IMR-90 (cell line): Measurements from ENCODE around the gene PITPNB. TPM values are rescaled to one million over a fixed set of nuclear protein-coding genes. Genes with fewer than 3 reads are reported as not detected.

Experiments
- CHD1 ChIP-seq: IDR thresholded peaks from 2 replicates; pipeline ENCODE4 v1.6.1; 2012; ENCODE audit warnings: low read depth, low read length, improper control_type of control experiment
- ELK1 ChIP-seq: fragments of 150-350 bp; IDR thresholded peaks from 2 replicates; pipeline ENCODE4 v1.6.1; 2016; ENCODE audit warnings: low read depth, mild to moderate bottlenecking, low read length, moderate library complexity, borderline replicate concordance
- MAFK ChIP-seq: IDR thresholded peaks from 2 replicates; pipeline ENCODE4 v1.6.1; 2012; ENCODE audit warnings: low read depth, low read length, improper control_type of control experiment
- RCOR1 ChIP-seq: IDR thresholded peaks from 2 replicates; pipeline ENCODE4 v1.6.1; 2012; ENCODE audit warnings: mild to moderate bottlenecking, low read length, improper control_type of control experiment; ENCODE audit not compliant: insufficient replicate concordance
- polyA plus RNA-seq, 3 experiments: library from polyadenylated mRNA; depleted of rRNA; stranded (reverse); fragments of >200 nt; gene quantifications; 2 replicates each; pipeline ENCODE4 v1.2.3, GENCODE V29; 2012; ENCODE audit warnings: low replicate concordance in 1 of 3
- total RNA-seq: library from RNA; depleted of rRNA; stranded (reverse); fragments of >200 nt; gene quantifications from 2 replicates; pipeline ENCODE4 v1.2.3, GENCODE V29; 2012

The PITPNB gene
- total and polyA plus RNA-seq, 2 of the 4 experiments (the other 2 are of a cell fraction), result 19.7 to 54.5 TPM

- no peak for TF ChIP-seq MAFK
- TF ChIP-seq CHD1, result no peak
- no peak for TF ChIP-seq ELK1
- TF ChIP-seq RCOR1, result no peak
Measured at GRCh38 chr22:27883656-27884350, 35.3 kb downstream of the PITPNB start (continued).
